ENCODE results near the gene TBX4.

TBX4 gene

DNA sequence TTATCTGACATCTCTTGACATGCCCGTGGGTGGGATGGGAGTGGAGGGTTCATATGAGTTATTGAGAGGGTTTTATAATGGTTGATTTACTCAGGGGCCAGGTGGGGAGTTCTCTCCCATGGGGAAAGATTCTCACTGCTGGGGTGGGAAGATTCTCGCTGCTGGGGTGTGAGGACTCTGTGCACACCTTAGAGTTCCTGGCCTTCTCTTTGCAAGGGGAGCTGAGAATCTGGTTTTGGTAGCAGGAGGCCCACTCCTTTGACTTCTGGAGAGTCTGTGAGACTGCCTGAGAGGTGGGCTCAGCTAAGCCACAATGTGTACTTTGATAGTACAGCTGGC lies 31.5 kb downstream of the TBX4 start:
- TF ChIP-seq, protein P1, sequence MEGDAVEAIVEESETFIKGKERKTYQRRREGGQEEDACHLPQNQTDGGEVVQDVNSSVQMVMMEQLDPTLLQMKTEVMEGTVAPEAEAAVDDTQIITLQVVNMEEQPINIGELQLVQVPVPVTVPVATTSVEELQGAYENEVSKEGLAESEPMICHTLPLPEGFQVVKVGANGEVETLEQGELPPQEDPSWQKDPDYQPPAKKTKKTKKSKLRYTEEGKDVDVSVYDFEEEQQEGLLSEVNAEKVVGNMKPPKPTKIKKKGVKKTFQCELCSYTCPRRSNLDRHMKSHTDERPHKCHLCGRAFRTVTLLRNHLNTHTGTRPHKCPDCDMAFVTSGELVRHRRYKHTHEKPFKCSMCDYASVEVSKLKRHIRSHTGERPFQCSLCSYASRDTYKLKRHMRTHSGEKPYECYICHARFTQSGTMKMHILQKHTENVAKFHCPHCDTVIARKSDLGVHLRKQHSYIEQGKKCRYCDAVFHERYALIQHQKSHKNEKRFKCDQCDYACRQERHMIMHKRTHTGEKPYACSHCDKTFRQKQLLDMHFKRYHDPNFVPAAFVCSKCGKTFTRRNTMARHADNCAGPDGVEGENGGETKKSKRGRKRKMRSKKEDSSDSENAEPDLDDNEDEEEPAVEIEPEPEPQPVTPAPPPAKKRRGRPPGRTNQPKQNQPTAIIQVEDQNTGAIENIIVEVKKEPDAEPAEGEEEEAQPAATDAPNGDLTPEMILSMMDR (IDR thresholded peaks at IDR 0.05; ENCODE audit: insufficient read depth, missing control alignments), result no peak
- FAIRE-seq, result no peak
- no peak for DNase-seq (ENCODE audit: insufficient read length, low spot score)

DNA sequence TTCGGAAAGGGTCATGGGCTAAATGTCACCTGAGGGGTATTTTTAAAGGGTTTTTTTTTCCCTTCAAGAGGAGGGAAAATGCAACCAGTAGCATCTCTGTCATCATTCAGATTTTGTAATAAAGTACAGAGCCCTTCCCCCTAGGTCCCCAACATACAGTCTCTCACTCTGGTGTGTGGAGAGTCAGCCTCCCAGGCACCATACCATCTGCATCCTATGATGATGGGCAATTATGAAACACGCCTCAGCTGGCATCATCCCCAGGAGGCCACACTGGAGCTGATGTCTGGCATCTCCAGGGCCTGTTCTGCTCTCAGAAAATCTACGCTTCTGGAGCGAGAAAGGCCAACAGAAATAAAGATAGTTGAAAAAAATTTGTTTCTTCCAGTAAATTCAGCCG lies 32.0 kb downstream of the TBX4 start:
- DNase-seq (ENCODE audit: insufficient read length, low spot score) (no peak), FAIRE-seq (no peak)
- TF ChIP-seq, protein P1 (IDR thresholded peaks at IDR 0.05; ENCODE audit: insufficient read depth, missing control alignments), result no peak

DNA sequence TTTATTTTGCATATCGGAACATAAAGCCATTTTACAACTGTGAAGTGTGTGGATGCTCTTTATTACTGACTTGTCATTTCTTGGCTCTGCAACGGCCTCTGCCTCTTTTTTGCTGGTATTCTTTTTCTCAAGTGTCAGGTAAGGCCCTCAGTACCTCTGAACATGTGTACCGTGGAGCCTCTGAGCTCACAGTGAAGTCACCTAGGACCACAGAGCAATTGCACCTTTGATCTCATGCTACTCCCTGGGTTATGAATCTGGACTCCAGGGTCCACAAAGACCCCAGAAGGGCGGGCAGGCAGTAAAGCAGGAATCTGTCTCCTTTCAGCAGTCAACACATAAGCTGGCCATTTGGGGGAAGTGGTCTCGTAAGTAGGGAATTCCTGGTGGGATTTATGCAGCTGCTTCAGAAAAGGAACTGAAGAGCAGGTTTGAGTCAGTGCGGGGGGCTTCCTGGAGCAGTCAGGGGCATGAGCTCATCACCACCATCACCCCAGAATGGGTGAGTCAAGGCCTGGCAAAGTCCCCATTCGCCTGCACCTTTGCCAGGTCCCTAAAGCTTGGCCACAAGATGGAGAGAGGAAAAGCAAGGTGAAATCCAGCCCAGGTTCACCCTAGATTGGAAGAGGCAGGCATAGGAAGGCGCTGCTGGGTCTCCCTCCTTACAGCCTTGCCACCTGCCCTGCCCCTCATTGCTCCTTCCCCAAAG lies 33.0 kb downstream of the TBX4 start:
- TF ChIP-seq, protein P1 (IDR thresholded peaks at IDR 0.05; ENCODE audit: insufficient read depth, missing control alignments), result no peak
- FAIRE-seq, result no peak
- no peak for DNase-seq (ENCODE audit: insufficient read length, low spot score)

DNA sequence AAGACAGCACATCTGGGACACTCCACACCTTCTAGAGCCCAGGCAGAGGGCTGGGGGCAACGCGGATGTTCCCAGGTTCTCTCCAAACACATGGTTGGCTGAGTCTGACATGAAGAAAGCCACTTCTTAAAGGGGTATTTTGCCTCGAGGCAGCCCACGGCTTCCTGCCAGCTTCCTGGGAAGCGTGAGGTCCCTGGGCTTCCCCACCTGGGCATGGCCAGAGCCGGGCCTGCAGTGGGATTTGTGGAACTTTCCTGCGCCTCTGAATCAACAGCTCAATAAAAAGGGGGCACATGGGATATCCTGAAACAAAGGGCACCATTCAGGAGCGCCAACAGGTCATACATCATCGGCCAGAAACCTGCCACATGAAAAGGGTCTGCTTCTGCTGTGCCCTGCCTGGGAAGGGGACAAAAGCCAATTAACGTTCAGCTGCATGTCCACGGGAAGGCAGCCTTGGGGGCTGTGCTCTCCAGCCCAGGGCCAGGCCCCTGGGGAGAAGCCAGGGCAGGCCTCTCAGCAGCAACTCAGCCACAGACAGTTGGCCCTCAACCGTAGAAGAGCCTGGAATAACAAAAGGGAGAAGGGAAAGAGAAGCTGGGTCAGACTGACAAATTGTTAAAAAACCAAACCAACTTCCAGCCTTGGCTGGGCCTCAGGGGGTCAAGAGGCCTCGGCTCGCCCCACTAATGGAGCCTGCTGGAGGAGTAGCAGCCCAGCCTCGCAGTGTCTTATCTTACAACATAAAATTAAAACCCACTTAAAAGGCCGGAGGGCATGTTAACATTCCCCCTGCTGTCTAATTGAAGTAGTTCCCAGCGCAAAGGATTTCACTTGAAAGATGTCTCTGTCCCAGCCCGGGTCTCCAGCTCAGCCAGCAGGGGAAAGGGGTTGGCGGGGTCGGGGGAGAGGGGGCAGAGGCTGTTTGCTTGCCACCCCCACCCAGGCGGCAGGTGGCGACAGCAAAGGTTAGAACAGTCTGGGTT lies 34.2 kb downstream of the TBX4 start:
- no peak for FAIRE-seq
- TF ChIP-seq, protein P1 (IDR thresholded peaks at IDR 0.05; ENCODE audit: insufficient read depth, missing control alignments), result no peak
- no peak for DNase-seq (ENCODE audit: insufficient read length, low spot score)

DNA sequence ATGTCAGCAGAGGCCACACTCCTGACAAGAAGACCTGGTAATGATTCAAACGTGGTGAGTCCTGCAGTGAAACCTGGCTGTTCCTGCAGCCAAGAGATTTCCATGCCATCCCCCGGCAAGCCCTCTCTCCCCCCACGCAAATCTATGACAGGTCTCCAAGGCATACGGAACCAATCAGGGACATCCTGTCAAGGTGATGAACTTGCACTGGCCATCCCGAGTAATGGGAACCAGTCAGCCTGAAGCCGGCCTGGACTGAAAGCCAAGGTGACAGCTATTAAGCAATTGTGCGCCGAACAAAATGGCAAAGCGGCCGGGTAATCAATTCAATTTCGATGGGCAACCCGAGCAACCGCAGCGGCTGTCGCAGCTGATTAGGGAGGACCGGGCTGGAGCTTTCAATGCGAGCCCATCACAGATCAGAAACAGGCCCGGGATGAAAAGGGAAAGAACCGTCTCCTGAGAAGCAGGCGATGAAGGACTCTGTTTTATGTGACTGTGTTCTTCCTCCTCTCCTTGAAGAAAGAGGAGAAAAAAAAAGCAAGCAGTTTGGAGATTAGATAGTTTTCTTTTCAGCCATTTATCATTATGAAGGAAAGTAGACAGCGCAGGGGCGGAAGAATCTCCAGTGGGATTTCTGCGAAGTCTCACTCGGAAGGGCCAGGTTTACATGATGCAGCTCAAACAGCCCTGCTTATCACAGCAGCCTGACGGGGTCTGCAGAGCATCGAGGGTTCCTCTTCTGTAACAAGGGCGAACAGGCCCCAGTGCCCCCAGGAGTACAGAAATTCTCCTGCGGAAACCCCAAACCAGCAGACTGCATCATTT lies 35.2 kb downstream of the TBX4 start:
- TF ChIP-seq, protein P1 (IDR thresholded peaks at IDR 0.05; ENCODE audit: insufficient read depth, missing control alignments), result no peak
- no peak for FAIRE-seq
- DNase-seq (ENCODE audit: insufficient read length, low spot score), result no peak

DNA sequence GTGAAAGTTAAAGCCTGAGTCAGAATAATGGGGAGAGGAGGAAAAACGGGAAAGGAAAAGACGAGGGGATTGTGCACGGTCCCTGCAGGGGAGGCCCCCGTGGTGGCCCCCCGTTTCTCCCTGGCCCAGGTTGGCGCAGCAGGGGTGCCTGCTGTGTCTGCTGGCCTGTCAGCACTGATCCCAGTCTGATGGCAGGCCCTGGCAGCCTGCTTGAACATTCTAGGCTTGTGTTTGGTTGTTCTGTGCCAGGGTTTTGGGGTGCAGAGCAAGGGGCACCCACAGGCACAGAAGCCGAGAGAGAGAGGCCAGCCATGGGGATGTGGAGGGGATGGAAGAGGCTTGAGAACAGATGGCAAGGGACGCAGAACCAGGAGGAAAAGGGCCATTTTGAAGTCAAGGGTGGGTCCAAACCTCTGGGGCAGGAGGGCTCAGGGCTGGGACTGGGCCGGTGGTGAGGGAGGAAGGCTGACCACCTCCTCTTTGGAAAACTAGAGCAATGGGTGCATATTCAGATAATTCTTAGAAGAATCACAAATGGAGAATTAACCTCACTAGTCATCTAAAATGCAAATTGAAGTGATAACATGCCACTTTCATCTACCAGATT lies 35.9 kb downstream of the TBX4 start:
- no peak for DNase-seq (ENCODE audit: insufficient read length, low spot score)
- TF ChIP-seq, protein P1 (IDR thresholded peaks at IDR 0.05; ENCODE audit: insufficient read depth, missing control alignments), result no peak
- FAIRE-seq, result no peak

Measured in D721Med (cell line).